HEK293 (cell line): ENCODE data around the gene GLIPR1.

ENCODE experiments used
- CTCF ChIA-PET: fragments of 350-600 bp; formaldehyde crosslinking; extraction: SDS; loops from one replicate; lab custom pipeline; 2021; ENCODE audit warnings: antibody characterized with exemption; lab: Yijun Ruan, JAX
- POLR2A ChIA-PET: fragments of 300-600 bp; formaldehyde crosslinking; extraction: SDS; loops from one replicate; lab custom pipeline; 2020; ENCODE audit warnings: antibody characterized with exemption, inconsistent platforms; lab: Yijun Ruan, JAX
- H3K27ac ChIP-seq: fragments of 200-500 bp; sonication (Bioruptor generic); 2 replicates; pipeline ENCODE4 v1.5.1; 2014; ENCODE audit warnings: low read depth, low read length, control low read depth, inconsistent platforms; ENCODE audit errors: extremely low read depth
- H3K36me3 ChIP-seq, 2 experiments: fragments of 200-500 bp in 1 of 2; sonication (Bioruptor generic) in 1 of 2; 1 replicate in 1 of 2; 2 replicates in 1 of 2; pipeline ENCODE4 v1.5.1; 2014 to 2017; ENCODE audit warnings: inconsistent platforms in 2 of 2, low read length in 2 of 2; ENCODE audit not compliant: control insufficient read depth in 2 of 2, insufficient read depth in 1 of 2
- H3K4me1 ChIP-seq: fragments of 200-500 bp; sonication (Bioruptor generic); 2 replicates; pipeline ENCODE4 v1.5.1; 2014; ENCODE audit warnings: mild to moderate bottlenecking, low read length, inconsistent platforms; ENCODE audit not compliant: control insufficient read depth, insufficient read depth
- H3K4me3 ChIP-seq: 2 replicates; pipeline ENCODE4 v1.5.1; 2011; ENCODE audit warnings: low read depth, mild to moderate bottlenecking, control low read depth, low read length, moderate library complexity
- H3K9me3 ChIP-seq: fragments of 200-500 bp; sonication (Bioruptor generic); 2 replicates; pipeline ENCODE4 v1.5.1; 2014; ENCODE audit warnings: low read depth, low read length, inconsistent platforms; ENCODE audit not compliant: control insufficient read depth, insufficient read depth
- GLIS1 ChIP-seq: fragments of 450-650 bp; formaldehyde crosslinking; IDR thresholded peaks from 2 replicates; pipeline ENCODE4 v1.5.1; 2016; ENCODE audit warnings: missing biosample characterization, missing genetic modification characterization
- INSM2 ChIP-seq: fragments of 450-650 bp; formaldehyde crosslinking; IDR thresholded peaks from 2 replicates; pipeline ENCODE4 v1.5.1; 2016; ENCODE audit warnings: missing biosample characterization, missing genetic modification characterization
- KLF1 ChIP-seq: fragments of 450-650 bp; formaldehyde crosslinking; IDR thresholded peaks from 2 replicates; pipeline ENCODE4 v1.5.1; 2016; ENCODE audit warnings: missing biosample characterization, missing genetic modification characterization
- PRDM1 ChIP-seq: fragments of 450-650 bp; formaldehyde crosslinking; IDR thresholded peaks from 2 replicates; pipeline ENCODE4; 2016; ENCODE audit warnings: missing biosample characterization, missing genetic modification characterization
- PRDM10 ChIP-seq: fragments of 450-650 bp; formaldehyde crosslinking; IDR thresholded peaks from 2 replicates; pipeline ENCODE4 v1.5.1; 2016; ENCODE audit warnings: missing biosample characterization, missing genetic modification characterization
- REST ChIP-seq: fragments of 450-650 bp; formaldehyde crosslinking; IDR thresholded peaks from 2 replicates; pipeline ENCODE4 v1.5.1; 2016; ENCODE audit warnings: missing biosample characterization, missing genetic modification characterization
- TCF7L2 ChIP-seq: IDR thresholded peaks from 2 replicates; pipeline ENCODE4 v1.6.1; 2011; ENCODE audit warnings: low read depth, mild to moderate bottlenecking, inconsistent platforms, low read length, moderate library complexity, borderline replicate concordance
- ZBTB44 ChIP-seq: fragments of 450-650 bp; IDR thresholded peaks from 2 replicates; pipeline ENCODE4 v1.5.1; 2018; ENCODE audit warnings: missing biosample characterization, mild to moderate bottlenecking, missing genetic modification characterization
- ZFHX2 ChIP-seq: fragments of 450-650 bp; formaldehyde crosslinking; conservative IDR thresholded peaks from 2 replicates; pipeline ENCODE4 v1.5.1; 2016; ENCODE audit warnings: missing biosample characterization, missing genetic modification characterization
- ZNF114 ChIP-seq: fragments of 450-650 bp; formaldehyde crosslinking; IDR thresholded peaks from 2 replicates; pipeline ENCODE4 v1.5.0; 2017; ENCODE audit warnings: missing biosample characterization, missing genetic modification characterization
- ZNF202 ChIP-seq: fragments of 450-650 bp; formaldehyde crosslinking; IDR thresholded peaks from 2 replicates; pipeline ENCODE4 v1.5.1; 2016; ENCODE audit warnings: missing biosample characterization, missing genetic modification characterization, borderline replicate concordance
- ZNF248 ChIP-seq: fragments of 450-650 bp; formaldehyde crosslinking; IDR thresholded peaks from 2 replicates; pipeline ENCODE4 v1.5.1; 2017; ENCODE audit warnings: missing biosample characterization, missing genetic modification characterization
- ZNF362 ChIP-seq: fragments of 450-650 bp; formaldehyde crosslinking; IDR thresholded peaks from 2 replicates; pipeline ENCODE4 v1.5.1; 2016; ENCODE audit warnings: missing biosample characterization, missing genetic modification characterization
- ZNF366 ChIP-seq: fragments of 450-650 bp; formaldehyde crosslinking; conservative IDR thresholded peaks from 2 replicates; pipeline ENCODE4 v1.5.1; 2016; ENCODE audit warnings: missing biosample characterization, missing genetic modification characterization
- ZNF398 ChIP-seq: fragments of 450-650 bp; formaldehyde crosslinking; IDR thresholded peaks from 2 replicates; pipeline ENCODE4 v1.5.1; 2017; ENCODE audit warnings: missing biosample characterization, missing genetic modification characterization
- ZNF433 ChIP-seq: fragments of 450-650 bp; formaldehyde crosslinking; IDR thresholded peaks from 2 replicates; pipeline ENCODE4 v1.5.1; 2016; ENCODE audit warnings: missing biosample characterization, missing genetic modification characterization, low read depth
- ZNF585B ChIP-seq: fragments of 450-650 bp; formaldehyde crosslinking; IDR thresholded peaks from 2 replicates; pipeline ENCODE4 v1.5.1; 2016; ENCODE audit warnings: missing biosample characterization, missing genetic modification characterization
- ZNF596 ChIP-seq: fragments of 450-650 bp; IDR thresholded peaks from 2 replicates; pipeline ENCODE4 v1.5.0; 2018; ENCODE audit warnings: missing biosample characterization, mild to moderate bottlenecking, missing genetic modification characterization, moderate library complexity
- ZNF830 ChIP-seq: fragments of 450-650 bp; IDR thresholded peaks from 2 replicates; pipeline ENCODE4 v1.5.0; 2018; ENCODE audit warnings: missing biosample characterization, missing genetic modification characterization, low read depth, mild to moderate bottlenecking, moderate library complexity
- ZSCAN4 ChIP-seq: fragments of 450-650 bp; formaldehyde crosslinking; IDR thresholded peaks from 2 replicates; pipeline ENCODE4 v1.5.1; 2017; ENCODE audit warnings: missing biosample characterization, missing genetic modification characterization

Gene GLIPR1

GRCh38 chr12:75479963-75480461, 543 bp upstream of the GLIPR1 start:
- H3K4me3 ChIP-seq = no peak overlapping the region
- 0 out of 2 replicates have a peak, but pooled peaks cover 5% of the 10 kb centered on the region for H3K4me1 ChIP-seq
- CTCF ChIA-PET = interaction anchor here (0.6 kb wide), 1 partner anchor 409 kb away, joined by 3 read pairs; no protein-coding TSS in a partner anchor
- H3K36me3 ChIP-seq = no peaks in the 10 kb centered on the region
- no peaks in the 10 kb centered on the region for H3K9me3 ChIP-seq
- H3K27ac ChIP-seq = no peak overlapping the region
- POLR2A ChIA-PET = no interaction called here
- TF ChIP-seq INSM2 (tag by site-specific recombination) (no peak), ZNF596 (tag by site-specific recombination) (0 out of 2 replicates have a peak, but pooled peaks have one; percentile 48), PRDM1 (tag by site-specific recombination) (0 out of 2 replicates have a peak, but pooled peaks have one; percentile 9), ZNF585B (no peak), KLF1 (tag by site-specific recombination) (no peak), ZNF366 (tag by site-specific recombination) (peak; percentile 41; the same call in 1 of the 2 replicates), ZNF398 (peak; percentile 19; the same call in 1 of the 2 replicates), ZFHX2 (tag by site-specific recombination) (no peak), ZSCAN4 (tag by site-specific recombination) (peak; percentile 35; the same call in 1 of the 2 replicates), GLIS1 (tag by site-specific recombination) (no peak), ZNF114 (tag by site-specific recombination) (no peak), ZNF248 (tag by site-specific recombination) (no peak), REST (tag by site-specific recombination) (no peak), ZBTB44 (tag by site-specific recombination) (no peak), TCF7L2 (no peak), ZNF362 (tag by site-specific recombination) (no peak), ZNF202 (tag by site-specific recombination) (no peak), ZNF830 (tag by site-specific recombination) (no peak), ZNF433 (no peak), PRDM10 (no peak)
